K562 (cell line): ENCODE measurements around the gene OR52K1. TPM values are rescaled to one million over a fixed set of nuclear protein-coding genes. Genes with fewer than 3 reads are reported as not detected.

Experiments used
- ATAC-seq: fragments of 200-7000 bp; cut with Tn5 transposase; 3 replicates; pipeline ENCODE4 v1.9.1; 2020; ENCODE audit warnings: moderate library complexity
- BruUV-seq: library from RNA; stranded (reverse); fragments of 400-500 nt; replicated peaks from 2 replicates; lab custom pipeline; 2021; lab: Mats Ljungman, UMichigan
- CTCF ChIA-PET: fragments of 300-600 bp; formaldehyde crosslinking; extraction: SDS; loops from one replicate; lab custom pipeline; 2021; ENCODE audit warnings: low intra/inter-chr PET ratio; lab: Yijun Ruan, JAX
- POLR2A ChIA-PET: fragments of 300-600, 350-650 bp; sonication (Branson Sonifier 250); formaldehyde crosslinking; extraction: SDS; loops from one replicate; lab custom pipeline; 2021; ENCODE audit warnings: antibody characterized with exemption, inconsistent platforms; lab: Yijun Ruan, JAX
- DNase-seq, 4 experiments: peaks; one replicate each; pipeline versions ENCODE4 v3.0.0 to v3.0.0-alpha.2; 2011 to 2018; ENCODE audit warnings: low spot score in 3 of 4, mixed read lengths in 3 of 4; ENCODE audit errors: extremely low read depth in 1 of 4
- FAIRE-seq: peaks from 2 replicates; lab custom pipeline; 2011; peaks lifted over from hg19 to GRCh38; lab: Jason Lieb, UNC
- H2AFZ ChIP-seq: 2 replicates; pipeline ENCODE4 v1.6.0; 2011; ENCODE audit warnings: low read depth, low read length, control low read depth, inconsistent platforms
- H3K27ac ChIP-seq: fragments of 200-600 bp; 3 replicates; pipeline ENCODE4 v1.8.0; 2011; ENCODE audit warnings: low read depth, mild to moderate bottlenecking, control low read depth, inconsistent platforms, low read length, moderate library complexity, mixed read lengths; ENCODE audit errors: extremely low read depth
- H3K27me3 ChIP-seq, 2 experiments: fragments of 300-600 bp in 1 of 2; 2 replicates in 1 of 2; 3 replicates in 1 of 2; pipeline versions ENCODE4 v1.6.0 to v1.8.0; 2011; ENCODE audit warnings: inconsistent platforms in 2 of 2, low read length in 2 of 2, mild to moderate bottlenecking in 1 of 2, mixed read lengths in 1 of 2, moderate library complexity in 1 of 2; ENCODE audit not compliant: control insufficient read depth in 2 of 2, insufficient read depth in 2 of 2
- H3K36me3 ChIP-seq: fragments of 300-600 bp; 3 replicates; pipeline ENCODE4 v1.8.0; 2011; ENCODE audit warnings: mild to moderate bottlenecking, low read length, inconsistent platforms; ENCODE audit not compliant: control insufficient read depth, insufficient read depth
- H3K4me1 ChIP-seq, 2 experiments: fragments of 200-600 bp in 1 of 2; replicated peaks in 1 of 2; 2 replicates in 1 of 2; 3 replicates in 1 of 2; pipeline versions ENCODE4 v1.5.1 to v1.8.0; 2011; ENCODE audit warnings: inconsistent platforms in 2 of 2, low read length in 2 of 2, mild to moderate bottlenecking in 1 of 2, mixed read lengths in 1 of 2, moderate library complexity in 1 of 2; ENCODE audit not compliant: control insufficient read depth in 2 of 2, insufficient read depth in 2 of 2
- H3K4me2 ChIP-seq: 2 replicates; pipeline ENCODE4 v1.6.1; 2011; ENCODE audit warnings: low read length, control low read depth, inconsistent platforms, mixed read lengths; ENCODE audit not compliant: insufficient read depth
- H3K4me3 ChIP-seq: fragments of 200-600 bp; sonication (generic), shearing (Covaris generic); 2 replicates; pipeline ENCODE4 v1.5.1; 2016; ENCODE audit warnings: control low read depth, inconsistent platforms
- H3K79me2 ChIP-seq: fragments of 200-600 bp; 3 replicates; pipeline ENCODE4 v1.8.0; 2011; ENCODE audit warnings: low read length, inconsistent platforms; ENCODE audit not compliant: control insufficient read depth, insufficient read depth
- H3K9ac ChIP-seq, 2 experiments: 2 replicates each; pipeline versions ENCODE4 v1.6.0 to v1.6.1; 2011; ENCODE audit warnings: low read depth in 2 of 2, low read length in 2 of 2, control low read depth in 1 of 2, inconsistent platforms in 1 of 2, mild to moderate bottlenecking in 1 of 2, mixed read lengths in 1 of 2; ENCODE audit not compliant: insufficient read depth in 1 of 2
- H3K9me1 ChIP-seq: one replicate; pipeline ENCODE4 v1.6.0; 2011; ENCODE audit warnings: inconsistent platforms, mild to moderate bottlenecking, low read length, moderate library complexity; ENCODE audit not compliant: control insufficient read depth, insufficient read depth
- H3K9me3 ChIP-seq: replicated peaks from 2 replicates; pipeline ENCODE4 v1.5.1; 2011; ENCODE audit warnings: low read depth, low read length, inconsistent platforms; ENCODE audit not compliant: control insufficient read depth, insufficient read depth
- H4K20me1 ChIP-seq: replicated peaks from 2 replicates; pipeline ENCODE4 v1.6.1; 2011; ENCODE audit warnings: low read length, inconsistent platforms, mixed read lengths; ENCODE audit not compliant: control insufficient read depth, insufficient read depth
- BCOR ChIP-seq: fragments of 450-650 bp; IDR thresholded peaks from 2 replicates; pipeline ENCODE4 v1.6.1; 2016
- CBX1 ChIP-seq: sonication (generic); IDR thresholded peaks from 2 replicates; pipeline ENCODE4 v1.6.1; 2016; ENCODE audit warnings: antibody characterized with exemption, low read depth, mild to moderate bottlenecking
- CEBPG ChIP-seq, 3 experiments: fragments of 200-800 bp in 1 of 3; sonication (Bioruptor generic) in 1 of 3; sonication (generic) in 1 of 3; formaldehyde crosslinking in 1 of 3; IDR thresholded peaks in 2 of 3; conservative IDR thresholded peaks in 1 of 3; 2 replicates each; pipeline versions ENCODE4 v1.6.1 to v1.8.0; 2016 to 2022; ENCODE audit warnings: missing compliant biosample characterization in 2 of 3, missing genetic modification characterization in 2 of 3, mild to moderate bottlenecking in 1 of 3, missing genetic modification reagents in 1 of 3
- CXXC5 ChIP-seq: fragments of 250-450 bp; sonication (Bioruptor Pico); IDR thresholded peaks from 2 replicates; pipeline ENCODE4 v1.8.0; 2022; ENCODE audit warnings: inconsistent platforms, mild to moderate bottlenecking, moderate library complexity
- HNRNPL ChIP-seq: fragments of 200-400 bp; formaldehyde crosslinking; IDR thresholded peaks from 2 replicates; pipeline ENCODE4 v1.6.1; 2017; ENCODE audit warnings: low read depth, mild to moderate bottlenecking, low read length
- KLF13 ChIP-seq: fragments of 450-650 bp; IDR thresholded peaks from 2 replicates; pipeline ENCODE4 v1.6.1; 2016; ENCODE audit warnings: missing genetic modification characterization, low read depth, mild to moderate bottlenecking, missing compliant biosample characterization, moderate library complexity, borderline replicate concordance
- NUFIP1 ChIP-seq: fragments of 450-650 bp; IDR thresholded peaks from 2 replicates; pipeline ENCODE4 v1.6.1; 2018; ENCODE audit not compliant: partially characterized antibody
- POLR2A ChIP-seq: fragments of 450-650 bp; conservative IDR thresholded peaks from 2 replicates; pipeline ENCODE4 v1.6.1; 2016
- RAD51 ChIP-seq: fragments of 450-650 bp; IDR thresholded peaks from 2 replicates; pipeline ENCODE4 v1.7.1; 2016; ENCODE audit warnings: low read depth, mild to moderate bottlenecking, borderline replicate concordance
- SMAD3 ChIP-seq: fragments of 450-650 bp; formaldehyde crosslinking; conservative IDR thresholded peaks from 2 replicates; pipeline ENCODE4 v1.4.0; 2020; ENCODE audit warnings: mild to moderate bottlenecking
- STAG1 ChIP-seq: sonication (generic); formaldehyde crosslinking; IDR thresholded peaks from 2 replicates; pipeline ENCODE4 v1.5.0; 2020; ENCODE audit warnings: missing genetic modification reagents, borderline replicate concordance
- ZNF143 ChIP-seq: sonication (generic); formaldehyde crosslinking; IDR thresholded peaks from 2 replicates; pipeline ENCODE4 v1.9.0; 2022; ENCODE audit warnings: mild to moderate bottlenecking, missing genetic modification reagents
- ZNF785 ChIP-seq: fragments of 250-450 bp; sonication (Bioruptor Pico); IDR thresholded peaks from 2 replicates; pipeline ENCODE4 v1.4.0; 2020; ENCODE audit warnings: mild to moderate bottlenecking
- WGBS: fragments of 100-300 bp; shearing (Covaris generic); methylation state at CpG from one replicate; pipeline ENCODE4 v1.1.6; 2016; ENCODE audit warnings: low coverage, mixed read lengths; ENCODE audit not compliant: insufficient coverage; ENCODE audit errors: missing lambda C conversion rate; 5-methylcytosine and 5-hydroxymethylcytosine counted together
- in situ Hi-C: fragments of 300-500 bp; cut with MboI; formaldehyde crosslinking; loops from 4 replicates; pipeline ENCODE4 v1.15.0; 2018; ENCODE audit warnings: inconsistent platforms, mixed read lengths
- intact Hi-C: fragments of 100-400 bp; cut with micrococcal nuclease; formaldehyde crosslinking; loops from 2 replicates; pipeline ENCODE4 v1.14.2; 2022
- polyA plus RNA-seq, 8 experiments: library from polyadenylated mRNA; depleted of rRNA in 4 of 8; stranded (reverse) in 5 of 8; unstranded in 3 of 8; fragments of >200 nt; fragmentation: Nextera tagmentation in 2 of 8; fragmentation: Illumina TruSeq in 1 of 8; extraction: Ambion mirVana in 2 of 8; extraction: Trizol in 1 of 8; gene quantifications; 2 replicates each; pipeline versions ENCODE4 v1.2.1 to v1.2.3, GENCODE V29; 2011 to 2014; ENCODE audit warnings: inconsistent platforms in 1 of 8, missing spikeins in 1 of 8
- total RNA-seq, 7 experiments: library from RNA; depleted of rRNA in 6 of 7; stranded (reverse); fragments of >200 nt in 6 of 7; fragmentation: Illumina TruSeq in 2 of 7; extraction: Trizol in 2 of 7; gene quantifications; 2 replicates each; pipeline versions ENCODE4 v1.2.1 to v1.2.3, GENCODE V29; 2011 to 2021; ENCODE audit warnings: low replicate concordance in 1 of 7
- TF ChIP-seq, protein P1 (sequence below): fragments of 450-650 bp; IDR thresholded peaks from 2 replicates; pipeline ENCODE4 v1.6.1; 2014; ENCODE audit warnings: low read depth, mild to moderate bottlenecking, moderate library complexity, borderline replicate concordance

Gene OR52K1
- total and polyA plus RNA-seq, 9 of the 15 experiments (the other 6 are each of a cell fraction or from before 2014, with no cell fraction given), result not detected

GRCh38 chr11:4508886-4509285, 26.4 kb downstream of the OR52K1 start:
- no peaks in the 10 kb centered on the region for H3K79me2 ChIP-seq
- no peak for ATAC-seq
- in situ Hi-C loops, result no loop called here
- POLR2A ChIA-PET, result interaction anchor here (1.5 kb wide), 1 partner anchor 15 kb away, joined by 4 read pairs; no protein-coding TSS in a partner anchor
- no peak overlapping the region for H3K9ac ChIP-seq
- no peak overlapping the region for H3K27ac ChIP-seq
- CTCF ChIA-PET, result no interaction called here
- H3K27me3 ChIP-seq, result no peaks in the 10 kb centered on the region
- no peaks in the 10 kb centered on the region for H3K9me1 ChIP-seq
- no peak overlapping the region for H3K4me2 ChIP-seq
- no peaks in the 10 kb centered on the region for H3K36me3 ChIP-seq
- TF ChIP-seq ZNF785 (no peak), RAD51 (no peak), STAG1 (CRISPR knock-in tag) (no peak), SMAD3 (no peak), KLF13 (tag) (no peak), ZNF143 (no peak), CEBPG (CRISPR knock-in tag; IDR thresholded peaks at IDR 0.05) (no peak), CEBPG (tag; conservative IDR thresholded peaks at IDR 0.05 in 1 of 2, IDR thresholded peaks at IDR 0.05 in 1 of 2) (no peak), HNRNPL (no peak), NUFIP1 (no peak), POLR2A (no peak), CBX1 (no peak), BCOR (no peak), CXXC5 (CRISPR knock-in tag) (no peak)
- TF ChIP-seq, protein P1, sequence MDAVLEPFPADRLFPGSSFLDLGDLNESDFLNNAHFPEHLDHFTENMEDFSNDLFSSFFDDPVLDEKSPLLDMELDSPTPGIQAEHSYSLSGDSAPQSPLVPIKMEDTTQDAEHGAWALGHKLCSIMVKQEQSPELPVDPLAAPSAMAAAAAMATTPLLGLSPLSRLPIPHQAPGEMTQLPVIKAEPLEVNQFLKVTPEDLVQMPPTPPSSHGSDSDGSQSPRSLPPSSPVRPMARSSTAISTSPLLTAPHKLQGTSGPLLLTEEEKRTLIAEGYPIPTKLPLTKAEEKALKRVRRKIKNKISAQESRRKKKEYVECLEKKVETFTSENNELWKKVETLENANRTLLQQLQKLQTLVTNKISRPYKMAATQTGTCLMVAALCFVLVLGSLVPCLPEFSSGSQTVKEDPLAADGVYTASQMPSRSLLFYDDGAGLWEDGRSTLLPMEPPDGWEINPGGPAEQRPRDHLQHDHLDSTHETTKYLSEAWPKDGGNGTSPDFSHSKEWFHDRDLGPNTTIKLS, result no peak
- H3K4me1 ChIP-seq, result no peaks in the 10 kb centered on the region
- no peaks in the 10 kb centered on the region for H4K20me1 ChIP-seq
- FAIRE-seq, result no peak
- no TSS peak for BruUV-seq
- 14% methylated on average over 2 of the region's 2 CpGs for WGBS
- H2AFZ ChIP-seq, result no peak overlapping the region
- no peaks in the 10 kb centered on the region for H3K9me3 ChIP-seq
- no peak overlapping the region for H3K4me3 ChIP-seq
- no peak for DNase-seq
- intact Hi-C loops, result no loop called here
